H9 (cell line): Measurements from ENCODE around the gene KCTD16. TPM values are rescaled to one million over a fixed set of nuclear protein-coding genes. Genes with fewer than 3 reads are reported as not detected.

Experiments used
- DNase-seq: peaks from one replicate; pipeline ENCODE4 v3.0.0-alpha.2; 2017
- H2AFZ ChIP-seq: one replicate; pipeline ENCODE4 v1.6.1; 2013; ENCODE audit warnings: mild to moderate bottlenecking, low read length, control low read depth, moderate library complexity
- H2AK5ac ChIP-seq: 2 replicates; pipeline ENCODE4 v1.6.1; 2013; ENCODE audit warnings: low read length, control low read depth, mixed read lengths; ENCODE audit not compliant: insufficient read length
- H2BK120ac ChIP-seq: one replicate; pipeline ENCODE4 v1.6.1; 2013; ENCODE audit warnings: low read depth, mild to moderate bottlenecking, low read length, control low read depth, inconsistent platforms; ENCODE audit not compliant: poor library complexity, severe bottlenecking
- H2BK12ac ChIP-seq: 2 replicates; pipeline ENCODE4 v1.6.1; 2013; ENCODE audit warnings: low read length, control low read depth, mixed read lengths, low read depth; ENCODE audit not compliant: insufficient read length
- H2BK15ac ChIP-seq: 2 replicates; pipeline ENCODE4 v1.6.1; 2013; ENCODE audit warnings: low read depth, low read length, control low read depth
- H2BK20ac ChIP-seq: one replicate; pipeline ENCODE4 v1.6.1; 2013; ENCODE audit warnings: low read depth, mild to moderate bottlenecking, low read length, control low read depth, inconsistent platforms; ENCODE audit not compliant: poor library complexity, severe bottlenecking
- H2BK5ac ChIP-seq: 2 replicates; pipeline ENCODE4 v1.6.1; 2013; ENCODE audit warnings: low read length, control low read depth, mixed read lengths; ENCODE audit not compliant: insufficient read length
- H3K14ac ChIP-seq: 2 replicates; pipeline ENCODE4 v1.6.1; 2013; ENCODE audit warnings: low read length, control low read depth; ENCODE audit not compliant: insufficient read depth
- H3K18ac ChIP-seq: 2 replicates; pipeline ENCODE4 v1.6.1; 2013; ENCODE audit warnings: low read depth, mild to moderate bottlenecking, mixed read lengths, low read length, control low read depth; ENCODE audit not compliant: insufficient read length
- H3K23ac ChIP-seq: 2 replicates; pipeline ENCODE4 v1.6.1; 2013; ENCODE audit warnings: low read length, control low read depth, mixed read lengths, low read depth; ENCODE audit not compliant: insufficient read length
- H3K23me2 ChIP-seq: 2 replicates; pipeline ENCODE4 v1.6.1; 2013; ENCODE audit warnings: low read depth, mild to moderate bottlenecking, mixed read lengths, low read length, control low read depth; ENCODE audit not compliant: insufficient read length, poor library complexity, severe bottlenecking
- H3K27ac ChIP-seq: 2 replicates; pipeline ENCODE4 v1.5.1; 2013; ENCODE audit warnings: low read length, control low read depth, mixed read lengths, low read depth; ENCODE audit not compliant: insufficient read length
- H3K27me3 ChIP-seq: 2 replicates; pipeline ENCODE4 v1.6.1; 2013; ENCODE audit warnings: low read length, control low read depth, inconsistent platforms; ENCODE audit not compliant: insufficient read depth
- H3K4ac ChIP-seq: 2 replicates; pipeline ENCODE4 v1.6.1; 2013; ENCODE audit warnings: low read depth, mild to moderate bottlenecking, control low read depth, inconsistent platforms, low read length, moderate library complexity
- H3K4me1 ChIP-seq: 2 replicates; pipeline ENCODE4 v1.6.1; 2013; ENCODE audit warnings: low read length, control low read depth, inconsistent platforms; ENCODE audit not compliant: insufficient read depth
- H3K4me2 ChIP-seq: 2 replicates; pipeline ENCODE4 v1.6.1; 2013; ENCODE audit warnings: low read length, control low read depth, mixed read lengths; ENCODE audit not compliant: insufficient read length, insufficient read depth
- H3K56ac ChIP-seq: 2 replicates; pipeline ENCODE4 v1.6.1; 2013; ENCODE audit warnings: low read depth, mild to moderate bottlenecking, mixed read lengths, low read length, control low read depth; ENCODE audit not compliant: insufficient read length
- H3K79me1 ChIP-seq: 2 replicates; pipeline ENCODE4 v1.6.1; 2013; ENCODE audit warnings: low read depth, mild to moderate bottlenecking, moderate library complexity, low read length, control low read depth, inconsistent platforms; ENCODE audit not compliant: insufficient read depth, poor library complexity, severe bottlenecking
- H3K79me2 ChIP-seq: 2 replicates; pipeline ENCODE4 v1.6.1; 2013; ENCODE audit warnings: low read length, control low read depth, inconsistent platforms; ENCODE audit not compliant: insufficient read depth
- H3K9ac ChIP-seq: 2 replicates; pipeline ENCODE4 v1.6.1; 2013; ENCODE audit warnings: low read length, control low read depth, mixed read lengths; ENCODE audit not compliant: insufficient read length; ENCODE audit errors: extremely low read depth
- H3K9me3 ChIP-seq: one replicate; pipeline ENCODE4 v1.6.1; 2013; ENCODE audit warnings: low read depth, low read length, inconsistent platforms; ENCODE audit not compliant: control insufficient read depth
- H3T11ph ChIP-seq: one replicate; pipeline ENCODE4 v1.6.1; 2013; ENCODE audit warnings: mild to moderate bottlenecking, low read length, control low read depth, inconsistent platforms
- H4K20me1 ChIP-seq: one replicate; pipeline ENCODE4 v1.6.1; 2013; ENCODE audit not compliant: control insufficient read depth, insufficient read length, insufficient read depth
- H4K5ac ChIP-seq: 2 replicates; pipeline ENCODE4 v1.6.1; 2013; ENCODE audit warnings: low read depth, mild to moderate bottlenecking, mixed read lengths, low read length, control low read depth; ENCODE audit not compliant: insufficient read length
- H4K8ac ChIP-seq: replicated peaks from 2 replicates; pipeline ENCODE4 v1.6.1; 2013; ENCODE audit warnings: low read length, control low read depth, mixed read lengths, low read depth; ENCODE audit not compliant: insufficient read length
- H4K91ac ChIP-seq: 2 replicates; pipeline ENCODE4 v1.6.1; 2013; ENCODE audit warnings: low read depth, mild to moderate bottlenecking, moderate library complexity, mixed read lengths, low read length, control low read depth; ENCODE audit not compliant: insufficient read length
- H3K27ac Mint-ChIP-seq, 3 experiments: 2 replicates in 2 of 3; 3 replicates in 1 of 3; pipeline ENCODE4 v1.8.0; 2020 to 2021; ENCODE audit warnings: mixed read lengths in 3 of 3, mild to moderate bottlenecking in 1 of 3, moderate library complexity in 1 of 3
- H3K27me3 Mint-ChIP-seq: 2 replicates; pipeline ENCODE4 v1.8.0; 2021; ENCODE audit warnings: low read depth, mild to moderate bottlenecking, moderate library complexity, mixed read lengths
- H3K36me3 Mint-ChIP-seq, 3 experiments: 2 replicates in 2 of 3; 3 replicates in 1 of 3; pipeline ENCODE4 v1.8.0; 2020 to 2021; ENCODE audit warnings: low read depth in 3 of 3, mixed read lengths in 3 of 3; ENCODE audit not compliant: insufficient read depth in 1 of 3
- H3K4me1 Mint-ChIP-seq, 2 experiments: 2 replicates each; pipeline ENCODE4 v1.8.0; 2020; ENCODE audit warnings: mixed read lengths in 2 of 2
- H3K4me3 Mint-ChIP-seq, 2 experiments: 2 replicates in 1 of 2; 3 replicates in 1 of 2; pipeline ENCODE4 v1.8.0; 2020 to 2021; ENCODE audit warnings: mild to moderate bottlenecking in 2 of 2, mixed read lengths in 2 of 2, moderate library complexity in 1 of 2
- H3K9me3 Mint-ChIP-seq, 2 experiments: 2 replicates in 1 of 2; 3 replicates in 1 of 2; pipeline ENCODE4 v1.8.0; 2020; ENCODE audit warnings: mild to moderate bottlenecking in 2 of 2, mixed read lengths in 2 of 2, moderate library complexity in 1 of 2
- WGBS: extraction: QIAGEN DNeasy Blood & Tissue Kit; methylation state at CpG from one replicate; pipeline ENCODE4 v1.1.7; 2013; ENCODE audit warnings: missing lambda C conversion rate, low lambda C conversion rate, mixed read lengths; ENCODE audit not compliant: insufficient read length; ENCODE audit errors: extremely low coverage; 5-methylcytosine and 5-hydroxymethylcytosine counted together
- total RNA-seq: library from RNA; stranded (reverse); gene quantifications from 2 replicates; pipeline ENCODE4 v1.2.1, GENCODE V29; 2021
- TF ChIP-seq, protein P1 (sequence below): fragments of 200-600 bp; sonication (generic); conservative IDR thresholded peaks from 3 replicates; pipeline ENCODE4 v1.8.0; 2021; ENCODE audit warnings: antibody characterized with exemption, mild to moderate bottlenecking

KCTD16 gene
- total RNA-seq, 1 experiment from 2014 or later = 0.09 TPM

GRCh38 chr5:144254552-144254951 is 83.9 kb downstream of the KCTD16 start:
- H3K4me2 ChIP-seq = no peak overlapping the region
- TF ChIP-seq, protein P1, sequence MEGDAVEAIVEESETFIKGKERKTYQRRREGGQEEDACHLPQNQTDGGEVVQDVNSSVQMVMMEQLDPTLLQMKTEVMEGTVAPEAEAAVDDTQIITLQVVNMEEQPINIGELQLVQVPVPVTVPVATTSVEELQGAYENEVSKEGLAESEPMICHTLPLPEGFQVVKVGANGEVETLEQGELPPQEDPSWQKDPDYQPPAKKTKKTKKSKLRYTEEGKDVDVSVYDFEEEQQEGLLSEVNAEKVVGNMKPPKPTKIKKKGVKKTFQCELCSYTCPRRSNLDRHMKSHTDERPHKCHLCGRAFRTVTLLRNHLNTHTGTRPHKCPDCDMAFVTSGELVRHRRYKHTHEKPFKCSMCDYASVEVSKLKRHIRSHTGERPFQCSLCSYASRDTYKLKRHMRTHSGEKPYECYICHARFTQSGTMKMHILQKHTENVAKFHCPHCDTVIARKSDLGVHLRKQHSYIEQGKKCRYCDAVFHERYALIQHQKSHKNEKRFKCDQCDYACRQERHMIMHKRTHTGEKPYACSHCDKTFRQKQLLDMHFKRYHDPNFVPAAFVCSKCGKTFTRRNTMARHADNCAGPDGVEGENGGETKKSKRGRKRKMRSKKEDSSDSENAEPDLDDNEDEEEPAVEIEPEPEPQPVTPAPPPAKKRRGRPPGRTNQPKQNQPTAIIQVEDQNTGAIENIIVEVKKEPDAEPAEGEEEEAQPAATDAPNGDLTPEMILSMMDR = no peak
- H3K9me3 Mint-ChIP-seq = no peaks in the 10 kb centered on the region
- no peak overlapping the region for H3T11ph ChIP-seq
- H3K9ac ChIP-seq = no peak overlapping the region
- no peak overlapping the region for H2BK20ac ChIP-seq
- H3K4me1 Mint-ChIP-seq = peaks cover 15 to 17% of the 10 kb centered on the region in 2 experiments
- no peak overlapping the region for H3K18ac ChIP-seq
- no peak overlapping the region for H4K91ac ChIP-seq
- no peaks in the 10 kb centered on the region for H3K23me2 ChIP-seq
- no peaks in the 10 kb centered on the region for H3K79me2 ChIP-seq
- H4K8ac ChIP-seq = no peak overlapping the region
- H3K4me3 Mint-ChIP-seq = no peak overlapping the region
- no peaks in the 10 kb centered on the region for H3K4me1 ChIP-seq
- H3K36me3 Mint-ChIP-seq = no peaks in the 10 kb centered on the region
- no peak overlapping the region for H3K23ac ChIP-seq
- H3K4ac ChIP-seq = no peak overlapping the region
- H3K56ac ChIP-seq = no peak overlapping the region
- H3K27ac Mint-ChIP-seq = no peak overlapping the region
- H2BK15ac ChIP-seq = no peak overlapping the region
- no peak overlapping the region for H2AK5ac ChIP-seq
- no peak overlapping the region for H2AFZ ChIP-seq
- no peaks in the 10 kb centered on the region for H3K27me3 ChIP-seq
- no peak overlapping the region for H3K27ac ChIP-seq
- no peak overlapping the region for H2BK5ac ChIP-seq
- H3K27me3 Mint-ChIP-seq = no peaks in the 10 kb centered on the region
- H2BK12ac ChIP-seq = no peak overlapping the region
- no peak for DNase-seq
- no peak overlapping the region for H3K14ac ChIP-seq
- no peaks in the 10 kb centered on the region for H4K20me1 ChIP-seq
- no peak overlapping the region for H2BK120ac ChIP-seq
- H3K79me1 ChIP-seq = no peaks in the 10 kb centered on the region
- H4K5ac ChIP-seq = no peak overlapping the region
- WGBS = no CpG with 5 or more reads among the region's 2 CpGs
- no peaks in the 10 kb centered on the region for H3K9me3 ChIP-seq
